Kidney (tissue), 14 donors: Measurements from ENCODE around the gene DR1. TPM values are rescaled to one million over a fixed set of nuclear protein-coding genes. Genes with fewer than 3 reads are reported as not detected.

Experiments used
- DNase-seq, 5 donors: peaks; one replicate each; pipeline ENCODE4 v3.0.0-alpha.2; 2013 to 2020
- FAIRE-seq: peaks from 2 replicates; lab custom pipeline; 2012; peaks lifted over from hg19 to GRCh38; lab: Jason Lieb, UNC
- H3K27ac ChIP-seq, 2 donors: one replicate each; pipeline ENCODE4 v1.7.0; 2013; ENCODE audit warnings: low read depth in 2 of 2, low read length in 2 of 2, inconsistent platforms in 1 of 2
- H3K27me3 ChIP-seq: one replicate; pipeline ENCODE4 v1.7.1; 2013; ENCODE audit warnings: low read length, inconsistent platforms; ENCODE audit not compliant: control insufficient read depth, insufficient read depth
- H3K36me3 ChIP-seq, 3 donors: one replicate each; pipeline versions ENCODE4 v1.7.0 to v1.7.1; 2013; ENCODE audit warnings: low read length in 3 of 3, control low read depth in 1 of 3, inconsistent platforms in 1 of 3; ENCODE audit not compliant: insufficient read depth in 3 of 3, control insufficient read depth in 2 of 3
- H3K4me1 ChIP-seq, 3 donors: one replicate each; pipeline versions ENCODE4 v1.7.0 to v1.7.1; 2013; ENCODE audit warnings: low read length in 3 of 3, inconsistent platforms in 1 of 3, low read depth in 1 of 3; ENCODE audit not compliant: control insufficient read depth in 2 of 3, insufficient read depth in 2 of 3
- H3K4me3 ChIP-seq, 3 donors: one replicate each; pipeline versions ENCODE4 v1.7.0 to v1.8.1; 2013; ENCODE audit warnings: low read length in 3 of 3, control low read depth in 1 of 3, inconsistent platforms in 1 of 3
- H3K9ac ChIP-seq, 3 donors: one replicate each; pipeline versions ENCODE4 v1.7.0 to v1.7.1; 2013; ENCODE audit warnings: low read length in 3 of 3, control low read depth in 1 of 3, inconsistent platforms in 1 of 3
- H3K9me3 ChIP-seq, 3 donors: one replicate each; pipeline versions ENCODE4 v1.7.0 to v1.7.1; 2013; ENCODE audit warnings: low read length in 3 of 3, control low read depth in 1 of 3, inconsistent platforms in 1 of 3; ENCODE audit not compliant: control insufficient read depth in 2 of 3, insufficient read depth in 1 of 3
- CTCF ChIP-seq: IDR thresholded peaks from 3 replicates; pipeline ENCODE4 v1.5.1; 2012; ENCODE audit warnings: mild to moderate bottlenecking, moderate library complexity, borderline replicate concordance; ENCODE audit not compliant: insufficient read depth; ENCODE audit errors: extremely low read depth
- intact Hi-C: fragments of 100-400 bp; cut with DNase I; formaldehyde crosslinking; loops from one replicate; pipeline ENCODE4 v1.11.1; 2022
- polyA plus RNA-seq: library from polyadenylated mRNA; stranded (reverse); fragments of 350-450 nt; fragmentation: Illumina TruSeq; extraction: RNeasy Lipid Tissue Mini Kit (QIAGEN cat#74804); gene quantifications from one replicate; pipeline ENCODE4 v1.2.3, GENCODE V29; 2014; ENCODE audit warnings: low read depth, low replicate concordance; ENCODE audit not compliant: insufficient read depth
- total RNA-seq: library from RNA; stranded (reverse); fragmentation: NEBNext Ultra II Directional; extraction: Animal tissue kit (Norgen Biotek cat#: 25700); gene quantifications from one replicate; pipeline ENCODE4 v1.2.1, GENCODE V29; 2021
- donor health status: control.
- donor health status: control.
- donor health status: control.
- donor health status: control.
- donor health status: control.
- donor health status: DM: yes; HTN: yes; CAD: no.
- donor health status: Normal renal cell carcinoma (clear cell type).

DR1 gene
- total and polyA plus RNA-seq, 2 donors from 2014 or later, result 15.6 to 49.8 TPM

GRCh38 chr1:93317207-93317606, 28.5 kb upstream of the DR1 start:
- no peak for FAIRE-seq
- TF ChIP-seq CTCF, result no peak
- H3K4me3 ChIP-seq, result no peak overlapping the region
- no peak for DNase-seq
- H3K27me3 ChIP-seq, result no peaks in the 10 kb centered on the region
- H3K4me1 ChIP-seq, result no peaks in the 10 kb centered on the region
- no peaks in the 10 kb centered on the region for H3K36me3 ChIP-seq
- H3K9me3 ChIP-seq, result no peaks in the 10 kb centered on the region
- H3K27ac ChIP-seq, result no peak overlapping the region
- intact Hi-C loops, result no loop called here
- no peak overlapping the region for H3K9ac ChIP-seq

DNA sequence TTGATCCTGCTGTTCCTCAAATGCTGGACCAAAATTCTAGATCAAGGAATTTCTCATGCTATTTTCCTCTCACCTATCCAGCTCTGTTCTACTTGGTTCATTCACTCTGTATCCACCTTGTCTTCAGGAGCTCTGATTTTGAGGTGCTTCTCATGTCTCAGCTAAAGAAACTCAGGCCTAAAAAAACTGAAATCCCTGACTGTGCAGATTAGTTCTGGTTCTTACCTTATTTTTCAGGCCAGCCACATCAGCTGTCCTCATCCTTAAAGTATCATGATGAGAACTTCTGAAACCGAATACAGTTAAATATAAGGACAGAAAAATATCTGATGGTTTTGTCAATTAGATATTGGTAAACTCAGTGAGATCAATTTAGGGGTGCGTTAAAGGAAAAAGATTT, 27.8 kb upstream of the DR1 start:
- no peak overlapping the region for H3K4me3 ChIP-seq
- no peak overlapping the region for H3K9ac ChIP-seq
- TF ChIP-seq CTCF, result no peak
- FAIRE-seq (no peak), DNase-seq (no peak)
- H3K9me3 ChIP-seq, result no peaks in the 10 kb centered on the region
- H3K27ac ChIP-seq, result no peak overlapping the region
- H3K36me3 ChIP-seq, result no peaks in the 10 kb centered on the region
- H3K4me1 ChIP-seq, result no peaks in the 10 kb centered on the region
- no peaks in the 10 kb centered on the region for H3K27me3 ChIP-seq
- intact Hi-C loops, result no loop called here

DNA sequence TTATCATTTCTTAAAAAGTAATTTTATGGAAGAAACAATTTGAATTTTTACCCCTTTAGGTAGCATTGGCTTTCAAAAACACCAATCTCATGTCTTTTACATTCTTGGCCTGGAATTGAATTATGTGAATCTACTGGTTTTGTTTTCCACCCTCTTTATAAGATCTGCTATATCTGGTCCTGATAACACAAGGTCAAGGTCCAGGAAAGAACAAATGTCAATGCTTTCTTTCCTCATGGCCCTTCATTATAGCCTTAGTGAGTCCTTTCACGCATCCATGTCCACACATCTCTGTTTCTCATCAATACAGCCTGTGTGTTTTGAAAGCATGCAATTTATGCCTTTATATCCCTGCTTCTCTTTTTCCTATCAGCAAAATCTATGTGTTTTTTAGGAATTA, 24.0 kb upstream of the DR1 start:
- no peak overlapping the region for H3K4me3 ChIP-seq
- H3K27ac ChIP-seq, result no peak overlapping the region
- no peaks in the 10 kb centered on the region for H3K27me3 ChIP-seq
- FAIRE-seq (no peak), DNase-seq (no peak)
- TF ChIP-seq CTCF, result no peak
- H3K9me3 ChIP-seq, result no peaks in the 10 kb centered on the region
- no peaks in the 10 kb centered on the region for H3K36me3 ChIP-seq
- no peaks in the 10 kb centered on the region for H3K4me1 ChIP-seq
- intact Hi-C loops, result no loop called here
- H3K9ac ChIP-seq, result no peak overlapping the region

DNA sequence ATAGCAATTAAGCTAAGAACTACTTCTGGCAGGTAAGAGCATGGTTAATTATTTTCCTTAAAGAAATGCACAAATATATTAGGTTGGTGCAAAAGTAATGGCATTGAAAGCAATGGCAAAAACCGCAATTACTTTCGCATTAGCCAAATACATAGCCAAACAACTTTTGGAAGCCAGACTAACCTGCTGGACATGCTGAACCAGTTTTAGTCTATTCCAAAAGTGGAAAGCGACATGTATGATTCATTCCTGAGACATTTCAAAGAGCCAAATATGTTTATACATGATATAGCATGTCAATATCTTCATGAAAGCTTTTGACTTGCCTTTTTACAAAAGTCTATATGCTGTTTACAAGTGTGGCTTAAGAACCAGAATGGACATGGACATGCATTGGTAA, 23.4 kb upstream of the DR1 start:
- no peak for TF ChIP-seq CTCF
- Histone ChIP-seq H3K9me3 (no peaks in the 10 kb centered on the region), H3K9ac (no peak overlapping the region), H3K4me1 (no peaks in the 10 kb centered on the region), H3K4me3 (no peak overlapping the region), H3K36me3 (no peaks in the 10 kb centered on the region), H3K27me3 (no peaks in the 10 kb centered on the region), H3K27ac (no peak overlapping the region)
- DNase-seq (peak in 3 of 5 donors; percentile 10 to 36 (median 28)), FAIRE-seq (no peak)
- intact Hi-C loops, result no loop called here
